ENCODE results near the gene KCNJ1.

DNA sequence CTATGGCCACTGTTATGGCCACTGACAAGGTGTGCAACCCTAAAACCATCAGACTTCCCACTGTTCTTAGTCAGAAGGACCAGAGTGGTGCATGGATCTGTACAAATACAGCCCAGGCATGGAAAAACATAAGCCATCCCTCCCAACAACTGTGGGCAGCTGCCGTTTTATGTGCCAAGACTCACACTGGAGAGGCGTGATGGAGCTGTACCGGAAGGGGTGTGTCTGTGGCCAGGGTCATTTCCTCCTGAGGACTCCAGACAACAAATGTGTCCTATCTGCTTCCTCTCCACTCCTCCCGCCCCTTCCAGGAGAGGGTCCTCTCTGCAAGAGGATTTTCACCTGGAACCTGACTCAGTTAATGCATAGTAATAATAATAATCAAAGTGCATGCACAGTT, 29.5 kb downstream of the KCNJ1 start:
- TF ChIP-seq, protein P1, sequence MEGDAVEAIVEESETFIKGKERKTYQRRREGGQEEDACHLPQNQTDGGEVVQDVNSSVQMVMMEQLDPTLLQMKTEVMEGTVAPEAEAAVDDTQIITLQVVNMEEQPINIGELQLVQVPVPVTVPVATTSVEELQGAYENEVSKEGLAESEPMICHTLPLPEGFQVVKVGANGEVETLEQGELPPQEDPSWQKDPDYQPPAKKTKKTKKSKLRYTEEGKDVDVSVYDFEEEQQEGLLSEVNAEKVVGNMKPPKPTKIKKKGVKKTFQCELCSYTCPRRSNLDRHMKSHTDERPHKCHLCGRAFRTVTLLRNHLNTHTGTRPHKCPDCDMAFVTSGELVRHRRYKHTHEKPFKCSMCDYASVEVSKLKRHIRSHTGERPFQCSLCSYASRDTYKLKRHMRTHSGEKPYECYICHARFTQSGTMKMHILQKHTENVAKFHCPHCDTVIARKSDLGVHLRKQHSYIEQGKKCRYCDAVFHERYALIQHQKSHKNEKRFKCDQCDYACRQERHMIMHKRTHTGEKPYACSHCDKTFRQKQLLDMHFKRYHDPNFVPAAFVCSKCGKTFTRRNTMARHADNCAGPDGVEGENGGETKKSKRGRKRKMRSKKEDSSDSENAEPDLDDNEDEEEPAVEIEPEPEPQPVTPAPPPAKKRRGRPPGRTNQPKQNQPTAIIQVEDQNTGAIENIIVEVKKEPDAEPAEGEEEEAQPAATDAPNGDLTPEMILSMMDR (IDR thresholded peaks at IDR 0.05): no peak
- TF ChIP-seq EZH2 (IDR thresholded peaks at IDR 0.05): no peak

Measured in neural progenitor cell (in vitro differentiated cells).